H1 (cell line): Measurements from ENCODE around the gene RPA3. TPM values are rescaled to one million over a fixed set of nuclear protein-coding genes. Genes with fewer than 3 reads are reported as not detected.

Experiments
- CTCF ChIA-PET: fragments of 300-600 bp; sonication (Branson Sonifier 250); formaldehyde crosslinking; loops from one replicate; lab custom pipeline; 2021; ENCODE audit not compliant: partially characterized antibody; lab: Charles Lee
- POLR2A ChIA-PET: fragments of 300-600 bp; sonication (Branson Sonifier 250); formaldehyde crosslinking; loops from one replicate; lab custom pipeline; 2021; ENCODE audit warnings: inconsistent platforms; ENCODE audit not compliant: partially characterized antibody; lab: Charles Lee
- DNase-seq, 2 experiments: peaks; one replicate each; pipeline versions ENCODE4 v3.0.0 to v3.0.0-alpha.2; 2010 to 2022; ENCODE audit warnings: low spot score in 2 of 2, low read depth in 1 of 2, mixed read lengths in 1 of 2
- FAIRE-seq: peaks from 2 replicates; lab custom pipeline; 2011; peaks lifted over from hg19 to GRCh38; lab: Jason Lieb, UNC
- H2AFZ ChIP-seq: 2 replicates; pipeline ENCODE4 v1.8.1; 2012; ENCODE audit warnings: low read length, inconsistent platforms
- H2AK5ac ChIP-seq: 2 replicates; pipeline ENCODE4 v1.6.1; 2013; ENCODE audit warnings: low read depth, low read length
- H2BK120ac ChIP-seq: replicated peaks from 2 replicates; pipeline ENCODE3; 2013; ENCODE audit warnings: low read depth, low read length, inconsistent platforms
- H2BK12ac ChIP-seq: 2 replicates; pipeline ENCODE4 v1.6.1; 2013; ENCODE audit warnings: low read depth, low read length
- H2BK15ac ChIP-seq: 2 replicates; pipeline ENCODE4 v1.6.1; 2013; ENCODE audit warnings: low read length
- H2BK20ac ChIP-seq: 2 replicates; pipeline ENCODE4 v1.6.1; 2013; ENCODE audit warnings: low read length
- H2BK5ac ChIP-seq: 2 replicates; pipeline ENCODE4 v1.6.1; 2013; ENCODE audit warnings: low read depth, low read length
- H3K14ac ChIP-seq: 2 replicates; pipeline ENCODE4 v1.6.1; 2013; ENCODE audit warnings: inconsistent platforms; ENCODE audit not compliant: insufficient read length
- H3K18ac ChIP-seq: 2 replicates; pipeline ENCODE4 v1.6.1; 2013; ENCODE audit warnings: low read length; ENCODE audit errors: extremely low read depth
- H3K23ac ChIP-seq: 2 replicates; pipeline ENCODE4 v1.6.1; 2013; ENCODE audit warnings: inconsistent platforms; ENCODE audit not compliant: insufficient read length
- H3K23me2 ChIP-seq: 2 replicates; pipeline ENCODE4 v1.6.1; 2013; ENCODE audit warnings: low read depth, low read length
- H3K27ac ChIP-seq: 2 replicates; pipeline ENCODE4 v1.6.1; 2011; ENCODE audit warnings: low read depth, low read length, inconsistent platforms
- H3K27me3 ChIP-seq, 4 experiments: replicated peaks in 1 of 4; 1 replicate in 1 of 4; 2 replicates in 3 of 4; pipeline versions ENCODE4 v1.6.1 to v1.8.1; 2011 to 2013; ENCODE audit warnings: low read length in 3 of 4, mild to moderate bottlenecking in 3 of 4, inconsistent platforms in 2 of 4, mixed read lengths in 2 of 4, moderate library complexity in 1 of 4; ENCODE audit not compliant: control insufficient read depth in 3 of 4, insufficient read depth in 3 of 4; ENCODE audit errors: extremely low read depth in 1 of 4
- H3K36me3 ChIP-seq, 4 experiments: 2 replicates each; pipeline versions ENCODE4 v1.6.1 to v1.8.1; 2011 to 2013; ENCODE audit warnings: mild to moderate bottlenecking in 4 of 4, low read length in 3 of 4, moderate library complexity in 2 of 4, control low read depth in 1 of 4, inconsistent platforms in 1 of 4; ENCODE audit not compliant: insufficient read depth in 4 of 4, control insufficient read depth in 2 of 4
- H3K4ac ChIP-seq: replicated peaks from 2 replicates; pipeline ENCODE3; 2013; ENCODE audit warnings: low read length, low read depth, mixed read lengths, inconsistent platforms; ENCODE audit not compliant: insufficient read length
- H3K4me1 ChIP-seq, 4 experiments: replicated peaks in 1 of 4; 1 replicate in 1 of 4; 2 replicates in 3 of 4; pipeline versions ENCODE4 v1.6.1 to v1.8.1; 2011 to 2013; ENCODE audit warnings: low read length in 3 of 4, inconsistent platforms in 2 of 4, mixed read lengths in 1 of 4; ENCODE audit not compliant: insufficient read depth in 4 of 4, control insufficient read depth in 3 of 4
- H3K4me2 ChIP-seq, 2 experiments: 2 replicates each; pipeline versions ENCODE4 v1.6.1 to v1.8.1; 2011 to 2013; ENCODE audit warnings: low read depth in 2 of 2, low read length in 2 of 2, control low read depth in 1 of 2, inconsistent platforms in 1 of 2, mild to moderate bottlenecking in 1 of 2; ENCODE audit not compliant: insufficient read depth in 1 of 2
- H3K4me3 ChIP-seq, 4 experiments: fragments of 200-600, 300-600 bp in 1 of 4; sonication (generic), shearing (Covaris generic), sonication (Bioruptor Twin) in 1 of 4; 2 replicates each; pipeline versions ENCODE4 v1.5.1 to v1.8.1; 2011 to 2016; ENCODE audit warnings: low read length in 4 of 4, low read depth in 3 of 4, control low read depth in 2 of 4, inconsistent platforms in 2 of 4, mild to moderate bottlenecking in 2 of 4, mixed read lengths in 1 of 4, moderate library complexity in 1 of 4; ENCODE audit not compliant: insufficient read depth in 2 of 4; ENCODE audit errors: extremely low read depth in 1 of 4
- H3K56ac ChIP-seq: replicated peaks from 2 replicates; pipeline ENCODE3; 2013; ENCODE audit warnings: low read depth, mild to moderate bottlenecking, mixed read lengths, low read length, inconsistent platforms; ENCODE audit not compliant: insufficient read length
- H3K79me1 ChIP-seq: 2 replicates; pipeline ENCODE4 v1.6.1; 2013; ENCODE audit warnings: low read depth, low read length, control low read depth
- H3K79me2 ChIP-seq, 2 experiments: 2 replicates each; pipeline versions ENCODE4 v1.6.1 to v1.8.1; 2012 to 2013; ENCODE audit warnings: low read length in 2 of 2, mild to moderate bottlenecking in 2 of 2, inconsistent platforms in 1 of 2; ENCODE audit not compliant: insufficient read depth in 2 of 2, control insufficient read depth in 1 of 2
- H3K9ac ChIP-seq, 4 experiments: replicated peaks in 1 of 4; 1 replicate in 1 of 4; 2 replicates in 3 of 4; pipeline versions ENCODE4 v1.6.1 to v1.8.1; 2011 to 2013; ENCODE audit warnings: low read depth in 3 of 4, low read length in 3 of 4, control low read depth in 2 of 4, mild to moderate bottlenecking in 2 of 4, moderate library complexity in 2 of 4, inconsistent platforms in 1 of 4; ENCODE audit errors: extremely low read depth in 1 of 4
- H3K9me3 ChIP-seq, 2 experiments: 2 replicates each; pipeline versions ENCODE4 v1.6.1 to v1.8.1; 2012 to 2013; ENCODE audit warnings: mild to moderate bottlenecking in 2 of 2, moderate library complexity in 2 of 2, control low read depth in 1 of 2, inconsistent platforms in 1 of 2, low read depth in 1 of 2, low read length in 1 of 2, mixed read lengths in 1 of 2; ENCODE audit not compliant: insufficient read depth in 2 of 2
- H4K20me1 ChIP-seq, 2 experiments: replicated peaks in 1 of 2; 2 replicates each; pipeline versions ENCODE3 to v1.8.1; 2011 to 2013; ENCODE audit warnings: inconsistent platforms in 2 of 2, low read length in 2 of 2, mild to moderate bottlenecking in 1 of 2; ENCODE audit not compliant: insufficient read depth in 2 of 2, control insufficient read depth in 1 of 2
- H4K5ac ChIP-seq: 2 replicates; pipeline ENCODE4 v1.6.1; 2013; ENCODE audit warnings: low read length, low read depth, mixed read lengths, inconsistent platforms; ENCODE audit not compliant: insufficient read length
- H4K8ac ChIP-seq: 2 replicates; pipeline ENCODE4 v1.8.0; 2013; ENCODE audit warnings: mild to moderate bottlenecking, moderate library complexity, low read length, inconsistent platforms; ENCODE audit not compliant: insufficient read depth; ENCODE audit errors: extremely low read depth
- H4K91ac ChIP-seq: replicated peaks from 2 replicates; pipeline ENCODE3; 2013; ENCODE audit warnings: low read length, mixed read lengths, inconsistent platforms; ENCODE audit not compliant: insufficient read length
- ATF2 ChIP-seq: IDR thresholded peaks from 2 replicates; pipeline ENCODE4 v1.6.1; 2012; ENCODE audit warnings: low read length, inconsistent platforms
- BRCA1 ChIP-seq: IDR thresholded peaks from 2 replicates; pipeline ENCODE4 v1.6.1; 2012; ENCODE audit warnings: low read depth, low read length, improper control_type of control experiment
- EGR1 ChIP-seq: IDR thresholded peaks from 2 replicates; pipeline ENCODE4 v1.6.1; 2011; ENCODE audit warnings: low read depth, low read length, borderline replicate concordance
- FOSL1 ChIP-seq: IDR thresholded peaks from 2 replicates; pipeline ENCODE4 v1.6.1; 2011; ENCODE audit warnings: mild to moderate bottlenecking, low read depth, low read length, moderate library complexity; ENCODE audit not compliant: insufficient read depth
- GABPA ChIP-seq: IDR thresholded peaks from 2 replicates; pipeline ENCODE4 v1.6.1; 2011; ENCODE audit warnings: mild to moderate bottlenecking, low read length, moderate library complexity, borderline replicate concordance; ENCODE audit not compliant: insufficient read depth
- POLR2AphosphoS5 ChIP-seq: IDR thresholded peaks from 2 replicates; pipeline ENCODE4 v1.6.1; 2011; ENCODE audit warnings: low read depth, low read length
- YY1 ChIP-seq: IDR thresholded peaks from 2 replicates; pipeline ENCODE4 v1.6.1; 2011; ENCODE audit warnings: low read depth, mild to moderate bottlenecking, low read length
- WGBS, 2 experiments: shearing (Covaris generic) in 1 of 2; methylation state at CpG; one replicate each; pipeline versions ENCODE4 v1.1.6 to v1.1.7; 2013 to 2015; ENCODE audit warnings: low lambda C conversion rate in 2 of 2, mixed read lengths in 2 of 2, inconsistent platforms in 1 of 2, low coverage in 1 of 2, missing lambda C conversion rate in 1 of 2; ENCODE audit not compliant: insufficient replicate concordance in 2 of 2, insufficient coverage in 1 of 2, insufficient read length in 1 of 2; ENCODE audit errors: extremely low coverage in 1 of 2, missing lambda C conversion rate in 1 of 2; 5-methylcytosine and 5-hydroxymethylcytosine counted together
- polyA plus RNA-seq, 7 experiments: library from polyadenylated mRNA; depleted of rRNA in 3 of 7; stranded (reverse) in 5 of 7; unstranded in 2 of 7; fragments of >200 nt in 5 of 7; fragments of 200-250 nt in 2 of 7; gene quantifications; 1 replicate in 5 of 7; 2 replicates in 1 of 7; 4 replicates in 1 of 7; pipeline versions ENCODE4 v1.2.1 to v1.2.3, GENCODE V29; 2011 to 2013; ENCODE audit warnings: missing spikeins in 2 of 7, mixed read lengths in 2 of 7
- total RNA-seq: library from RNA; stranded (reverse); fragmentation: NEBNext Ultra II Directional; extraction: Animal tissue kit (Norgen Biotek cat#: 25700); gene quantifications from 2 replicates; pipeline ENCODE4 v1.2.1, GENCODE V29; 2021
- TF ChIP-seq, protein P1 (sequence below), 3 experiments: IDR thresholded peaks; 1 replicate in 2 of 3; 2 replicates in 1 of 3; pipeline versions ENCODE4 v1.5.1 to v1.6.1; 2011; ENCODE audit warnings: low read length in 3 of 3, mild to moderate bottlenecking in 3 of 3, inconsistent platforms in 2 of 3, low read depth in 1 of 3, moderate library complexity in 1 of 3; ENCODE audit not compliant: insufficient read depth in 1 of 3; ENCODE audit errors: control extremely low read depth in 1 of 3
- TF ChIP-seq, protein P2 (sequence below): IDR thresholded peaks from 2 replicates; pipeline ENCODE4 v1.6.1; 2011; ENCODE audit warnings: low read length, improper control_type of control experiment

Gene RPA3
- total and polyA plus RNA-seq, 2 of the 8 experiments (the other 6 are each of a cell fraction or from before 2014, with no cell fraction given) = 60.2 to 105 TPM

GRCh38 chr7:7745258-7745657 is 26.9 kb upstream of the RPA3 start:
- Histone ChIP-seq H3K4me3 (no peak overlapping the region), H3K9me3 (no peaks in the 10 kb centered on the region; a peak in 1 of 4 replicates)
- no peak for TF ChIP-seq GABPA
- TF ChIP-seq FOSL1 = no peak
- TF ChIP-seq, protein P1, sequence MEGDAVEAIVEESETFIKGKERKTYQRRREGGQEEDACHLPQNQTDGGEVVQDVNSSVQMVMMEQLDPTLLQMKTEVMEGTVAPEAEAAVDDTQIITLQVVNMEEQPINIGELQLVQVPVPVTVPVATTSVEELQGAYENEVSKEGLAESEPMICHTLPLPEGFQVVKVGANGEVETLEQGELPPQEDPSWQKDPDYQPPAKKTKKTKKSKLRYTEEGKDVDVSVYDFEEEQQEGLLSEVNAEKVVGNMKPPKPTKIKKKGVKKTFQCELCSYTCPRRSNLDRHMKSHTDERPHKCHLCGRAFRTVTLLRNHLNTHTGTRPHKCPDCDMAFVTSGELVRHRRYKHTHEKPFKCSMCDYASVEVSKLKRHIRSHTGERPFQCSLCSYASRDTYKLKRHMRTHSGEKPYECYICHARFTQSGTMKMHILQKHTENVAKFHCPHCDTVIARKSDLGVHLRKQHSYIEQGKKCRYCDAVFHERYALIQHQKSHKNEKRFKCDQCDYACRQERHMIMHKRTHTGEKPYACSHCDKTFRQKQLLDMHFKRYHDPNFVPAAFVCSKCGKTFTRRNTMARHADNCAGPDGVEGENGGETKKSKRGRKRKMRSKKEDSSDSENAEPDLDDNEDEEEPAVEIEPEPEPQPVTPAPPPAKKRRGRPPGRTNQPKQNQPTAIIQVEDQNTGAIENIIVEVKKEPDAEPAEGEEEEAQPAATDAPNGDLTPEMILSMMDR (IDR thresholded peaks at IDR 0.05; ENCODE audit: control extremely low read depth in 1 of 3, insufficient read depth in 1 of 3, low read depth in 1 of 3, low read length in 3 of 3) = no peak
- TF ChIP-seq POLR2AphosphoS5 = no peak
- TF ChIP-seq BRCA1 = no peak
- TF ChIP-seq YY1 = no peak
- TF ChIP-seq, protein P2, sequence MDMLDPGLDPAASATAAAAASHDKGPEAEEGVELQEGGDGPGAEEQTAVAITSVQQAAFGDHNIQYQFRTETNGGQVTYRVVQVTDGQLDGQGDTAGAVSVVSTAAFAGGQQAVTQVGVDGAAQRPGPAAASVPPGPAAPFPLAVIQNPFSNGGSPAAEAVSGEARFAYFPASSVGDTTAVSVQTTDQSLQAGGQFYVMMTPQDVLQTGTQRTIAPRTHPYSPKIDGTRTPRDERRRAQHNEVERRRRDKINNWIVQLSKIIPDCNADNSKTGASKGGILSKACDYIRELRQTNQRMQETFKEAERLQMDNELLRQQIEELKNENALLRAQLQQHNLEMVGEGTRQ = no peak
- TF ChIP-seq ATF2 = no peak
- no peak for TF ChIP-seq EGR1

More at GRCh38 chr7:7745258-7745657, 26.9 kb upstream of the RPA3 start:
- no peak overlapping the region for H2BK120ac ChIP-seq
- no peak overlapping the region for H2AFZ ChIP-seq
- H3K23ac ChIP-seq = no peak overlapping the region
- H3K9ac ChIP-seq = no peak overlapping the region
- no peak overlapping the region for H4K8ac ChIP-seq
- H2AK5ac ChIP-seq = no peak overlapping the region
- H4K91ac ChIP-seq = no peak overlapping the region
- no peak overlapping the region for H3K27ac ChIP-seq
- no peak overlapping the region for H3K56ac ChIP-seq
- CTCF ChIA-PET = interaction anchor here (0.7 to 1.4 kb wide), 5 partner anchors 9 to 64 kb away, joined by 3 to 4 read pairs (median 3); no protein-coding TSS in a partner anchor
- POLR2A ChIA-PET = no interaction called here
- WGBS, 2 experiments = 88% methylated on average over 4 of the region's 4 CpGs; no CpG with 5 or more reads in 1 of the 2 experiments
- no peak overlapping the region for H2BK15ac ChIP-seq
- H2BK20ac ChIP-seq = no peak overlapping the region
- no peaks in the 10 kb centered on the region for H3K23me2 ChIP-seq
- no peak overlapping the region for H2BK5ac ChIP-seq
- no peak overlapping the region for H4K5ac ChIP-seq
- no peaks in the 10 kb centered on the region for H4K20me1 ChIP-seq
- H3K36me3 ChIP-seq = no peaks in the 10 kb centered on the region
- H3K79me1 ChIP-seq = no peaks in the 10 kb centered on the region
- DNase-seq (no peak), FAIRE-seq (no peak)
- H3K27me3 ChIP-seq = no peaks in the 10 kb centered on the region
- H3K4me1 ChIP-seq = peaks cover 0 to 4% (median 0%) of the 10 kb centered on the region in 4 experiments; a peak in 1 of 7 replicates
- H3K4me2 ChIP-seq = no peak overlapping the region
- no peaks in the 10 kb centered on the region for H3K79me2 ChIP-seq
- H3K14ac ChIP-seq = no peak overlapping the region
- no peak overlapping the region for H3K18ac ChIP-seq
- H3K4ac ChIP-seq = no peak overlapping the region
- no peak overlapping the region for H2BK12ac ChIP-seq
